SKM-1 treated with dmso at 0.1 percent for 144 hours (cell line): Measurements from ENCODE around the gene RAB29.
"Not testable (repeated sequence)": the region's sequence is repeated elsewhere in the genome, so short reads cannot be mapped to it uniquely, and the experiment has no call there.

Source experiments
- DNase-seq: peaks from one replicate; lab custom pipeline; 2025; ENCODE audit not compliant: unreplicated experiment; lab: John Stamatoyannopoulos, UW

RAB29 gene

GRCh38 chr1:205726619-205727125 lies 48.6 kb downstream of the RAB29 start:
- no peak for DNase-seq

- no peak for DNase-seq
Observed at GRCh38 chr1:205725514-205725913, 49.8 kb downstream of the RAB29 start.

- not testable (repeated sequence) for DNase-seq
Observed at GRCh38 chr1:205720740-205721139, 54.5 kb downstream of the RAB29 start.

GRCh38 chr1:205719762-205720161 lies 55.5 kb downstream of the RAB29 start:
- no peak for DNase-seq

- DNase-seq: no peak
Observed at GRCh38 chr1:205719015-205719414, 56.3 kb downstream of the RAB29 start.
